ENCODE measurements around the gene GALR2. TPM values are rescaled to one million over a fixed set of nuclear protein-coding genes. Genes with fewer than 3 reads are reported as not detected.

The GALR2 gene
- total and polyA plus RNA-seq, 9 of the 15 experiments (the other 6 are each of a cell fraction or from before 2014, with no cell fraction given) = 0.34 TPM; not detected in 8

DNA sequence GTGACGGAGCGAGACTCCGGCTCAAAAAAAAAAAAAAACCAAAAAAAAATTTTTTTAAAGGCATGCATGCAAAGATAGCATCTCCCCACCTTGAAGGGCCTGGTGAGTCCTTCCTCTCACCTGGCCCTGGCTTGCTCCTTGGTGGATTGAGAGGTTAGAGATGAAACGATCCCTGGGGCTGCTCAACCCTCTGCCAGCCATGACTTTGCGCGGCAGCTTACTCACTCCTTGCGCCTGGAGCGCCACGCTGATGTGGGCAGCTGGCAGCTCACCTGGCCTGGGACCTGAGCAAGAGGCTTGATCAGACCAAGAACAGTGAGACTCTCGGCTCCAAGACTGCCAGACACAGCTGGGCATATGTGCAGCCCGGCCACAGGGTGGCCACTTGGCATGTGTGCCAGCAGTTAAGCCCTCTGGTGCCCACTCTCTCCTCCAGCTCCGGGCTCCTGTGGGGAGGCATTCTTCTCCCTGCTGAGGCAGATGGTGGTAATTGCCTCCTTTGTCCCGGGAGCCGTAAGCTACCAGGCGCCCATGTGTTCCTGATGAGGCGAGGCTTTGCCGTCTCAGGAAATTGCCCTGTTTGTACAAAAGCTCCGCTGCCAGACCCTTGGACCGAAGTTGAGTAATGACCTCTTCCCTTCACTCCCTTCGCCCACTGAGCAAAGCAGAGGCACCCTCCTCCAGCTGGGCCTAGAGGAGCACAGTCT lies 42.4 kb upstream of the GALR2 start:
- CTCF ChIA-PET (ENCODE audit: low intra/inter-chr PET ratio) = no interaction called here
- FAIRE-seq (no peak), DNase-seq (ENCODE audit: extremely low read depth in 1 of 4, low spot score in 3 of 4) (no peak), ATAC-seq (no peak)
- in situ Hi-C loops (cut with MboI) (no loop called here), intact Hi-C loops (cut with micrococcal nuclease) (no loop called here)
- H3K27ac ChIP-seq (ENCODE audit: extremely low read depth, low read depth, low read length) = no peak overlapping the region
- no peaks in the 10 kb centered on the region for H3K9me3 ChIP-seq (replicated peaks; ENCODE audit: control insufficient read depth, insufficient read depth, low read depth, low read length)
- TF ChIP-seq HDAC6 (IDR thresholded peaks at IDR 0.05; ENCODE audit: low read depth, low read length) = no peak
- no peak for TF ChIP-seq NCOA1 (IDR thresholded peaks at IDR 0.05; ENCODE audit: low read depth)
- no peak for TF ChIP-seq NELFE (IDR thresholded peaks at IDR 0.05; ENCODE audit: insufficient read depth, insufficient read length)
- TF ChIP-seq ZBTB8A (IDR thresholded peaks at IDR 0.05; ENCODE audit: partially characterized antibody) = no peak
- TF ChIP-seq ATF3 (IDR thresholded peaks at IDR 0.05) = no peak
- TF ChIP-seq ATF3 (CRISPR knock-in tag; conservative IDR thresholded peaks at IDR 0.05) = no peak
- no peak for TF ChIP-seq SMAD4 (CRISPR knock-in tag; conservative IDR thresholded peaks at IDR 0.05)
- no peak for TF ChIP-seq PML (IDR thresholded peaks at IDR 0.05; ENCODE audit: low read length)
- TF ChIP-seq, protein P1, sequence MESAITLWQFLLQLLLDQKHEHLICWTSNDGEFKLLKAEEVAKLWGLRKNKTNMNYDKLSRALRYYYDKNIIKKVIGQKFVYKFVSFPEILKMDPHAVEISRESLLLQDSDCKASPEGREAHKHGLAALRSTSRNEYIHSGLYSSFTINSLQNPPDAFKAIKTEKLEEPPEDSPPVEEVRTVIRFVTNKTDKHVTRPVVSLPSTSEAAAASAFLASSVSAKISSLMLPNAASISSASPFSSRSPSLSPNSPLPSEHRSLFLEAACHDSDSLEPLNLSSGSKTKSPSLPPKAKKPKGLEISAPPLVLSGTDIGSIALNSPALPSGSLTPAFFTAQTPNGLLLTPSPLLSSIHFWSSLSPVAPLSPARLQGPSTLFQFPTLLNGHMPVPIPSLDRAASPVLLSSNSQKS (CRISPR knock-in tag; IDR thresholded peaks at IDR 0.05) = no peak
- no peak overlapping the region for H3K4me3 ChIP-seq
- H3K4me2 ChIP-seq (ENCODE audit: insufficient read depth, low read length) = no peak overlapping the region
- H3K9me1 ChIP-seq (ENCODE audit: control insufficient read depth, insufficient read depth, low read length) = no peaks in the 10 kb centered on the region
- POLR2A ChIA-PET = interaction anchor here (0.6 to 0.8 kb wide), 3 partner anchors 38 to 1016 kb away, joined by 3 to 4 read pairs (median 4); no protein-coding TSS in a partner anchor
- no peaks in the 10 kb centered on the region for H3K27me3 ChIP-seq (ENCODE audit: control insufficient read depth in 2 of 2, insufficient read depth in 2 of 2, low read length in 2 of 2)
- peaks cover 8 to 23% of the 10 kb centered on the region in 2 experiments for H3K4me1 ChIP-seq (replicated peaks in 1 of 2; ENCODE audit: control insufficient read depth in 2 of 2, insufficient read depth in 2 of 2, low read length in 2 of 2)
- 78% methylated on average over 17 of the region's 20 CpGs for WGBS (ENCODE audit: insufficient coverage, low coverage, missing lambda C conversion rate)
- H3K79me2 ChIP-seq (ENCODE audit: control insufficient read depth, insufficient read depth, low read length) = no peaks in the 10 kb centered on the region
- H3K36me3 ChIP-seq (ENCODE audit: control insufficient read depth, insufficient read depth, low read length) = no peaks in the 10 kb centered on the region
- H4K20me1 ChIP-seq (replicated peaks; ENCODE audit: control insufficient read depth, insufficient read depth, low read length) = no peaks in the 10 kb centered on the region
- no peak overlapping the region for H2AFZ ChIP-seq (ENCODE audit: low read depth, low read length)
- H3K9ac ChIP-seq (ENCODE audit: insufficient read depth in 1 of 2, low read depth in 2 of 2, low read length in 2 of 2) = peak overlapping the region in 1 of 2 experiments; percentile 35; a peak in 2 of 4 replicates
- no TSS peak for BruUV-seq (replicated peaks)

Measured in K562 (cell line).